HG02973 (cell line): Measurements from ENCODE around the gene TTC7B.

Experiments used
- ATAC-seq: cut with Tn5 transposase; IDR thresholded peaks from one replicate; pipeline ENCODE4 v1.9.1; 2021; ENCODE audit warnings: moderate library complexity; ENCODE audit not compliant: unreplicated experiment

Gene TTC7B

GRCh38 chr14:90518069-90518940 lies 297.9 kb downstream of the TTC7B start:
- no peak for ATAC-seq

GRCh38 chr14:90517076-90517841 lies 299.0 kb downstream of the TTC7B start:
- ATAC-seq: no peak

- ATAC-seq: no peak
Measured at GRCh38 chr14:90514566-90514965, 301.7 kb downstream of the TTC7B start.

DNA sequence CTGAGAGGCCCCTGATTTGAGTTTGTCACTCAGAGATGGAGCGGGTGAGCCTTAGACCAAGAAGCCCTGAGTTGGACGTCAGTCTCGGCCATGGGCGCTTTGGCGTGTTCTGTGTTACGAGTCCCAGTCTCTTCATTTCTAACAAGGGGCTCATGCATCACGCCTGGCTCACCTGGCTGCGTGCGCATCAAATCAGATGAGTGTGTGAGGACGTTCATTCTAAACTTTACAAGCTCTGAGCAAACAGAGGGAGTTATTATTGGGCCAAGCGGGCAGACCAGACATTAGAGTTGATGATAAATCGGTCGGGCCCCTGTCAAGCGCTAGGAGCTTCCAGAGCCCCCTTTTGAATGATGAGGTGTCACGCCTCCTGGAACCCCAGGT lies 302.2 kb downstream of the TTC7B start:
- no peak for ATAC-seq

GRCh38 chr14:90513161-90514014 lies 302.8 kb downstream of the TTC7B start:
- no peak for ATAC-seq

DNA sequence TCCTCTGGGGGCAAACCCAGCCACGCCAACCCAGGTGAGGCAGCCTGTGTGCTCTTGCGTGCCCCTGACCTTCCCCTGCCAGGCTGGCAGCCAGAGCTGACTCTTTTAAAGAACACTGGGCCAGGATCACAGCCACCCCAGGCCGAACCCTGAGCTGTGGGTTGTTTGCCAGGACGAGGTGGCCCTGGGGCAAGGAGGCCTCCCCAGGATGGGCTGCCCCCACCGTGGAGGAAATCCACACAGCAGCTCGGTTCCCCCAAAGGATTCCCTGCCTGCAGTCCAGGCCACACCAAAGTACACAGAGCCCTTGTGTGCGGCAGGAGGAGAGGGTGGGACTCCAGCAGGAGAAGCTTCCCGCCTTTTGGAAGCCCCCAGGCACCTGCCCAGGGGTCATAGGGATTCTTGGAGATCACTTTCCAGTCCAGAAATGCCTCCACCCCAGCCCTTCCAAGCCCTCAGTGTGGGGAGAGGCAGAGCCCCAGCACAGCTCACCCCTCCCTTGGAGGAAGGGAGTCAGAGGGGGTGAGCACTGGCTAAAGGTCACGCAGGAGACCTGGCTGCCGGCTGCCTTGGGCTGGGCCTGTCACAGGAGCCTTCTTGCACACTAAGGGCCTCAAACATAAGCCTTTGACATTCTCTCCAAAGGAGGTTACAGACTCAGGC lies 303.8 kb downstream of the TTC7B start:
- no peak for ATAC-seq

- no peak for ATAC-seq
Measured at GRCh38 chr14:90511795-90512328, 304.4 kb downstream of the TTC7B start.

- ATAC-seq: no peak
Measured at GRCh38 chr14:90511252-90511651, 305.0 kb downstream of the TTC7B start.

- no peak for ATAC-seq
Measured at GRCh38 chr14:90510159-90510558, 306.1 kb downstream of the TTC7B start.

- no peak for ATAC-seq
Measured at GRCh38 chr14:90509403-90509802, 306.8 kb downstream of the TTC7B start.

DNA sequence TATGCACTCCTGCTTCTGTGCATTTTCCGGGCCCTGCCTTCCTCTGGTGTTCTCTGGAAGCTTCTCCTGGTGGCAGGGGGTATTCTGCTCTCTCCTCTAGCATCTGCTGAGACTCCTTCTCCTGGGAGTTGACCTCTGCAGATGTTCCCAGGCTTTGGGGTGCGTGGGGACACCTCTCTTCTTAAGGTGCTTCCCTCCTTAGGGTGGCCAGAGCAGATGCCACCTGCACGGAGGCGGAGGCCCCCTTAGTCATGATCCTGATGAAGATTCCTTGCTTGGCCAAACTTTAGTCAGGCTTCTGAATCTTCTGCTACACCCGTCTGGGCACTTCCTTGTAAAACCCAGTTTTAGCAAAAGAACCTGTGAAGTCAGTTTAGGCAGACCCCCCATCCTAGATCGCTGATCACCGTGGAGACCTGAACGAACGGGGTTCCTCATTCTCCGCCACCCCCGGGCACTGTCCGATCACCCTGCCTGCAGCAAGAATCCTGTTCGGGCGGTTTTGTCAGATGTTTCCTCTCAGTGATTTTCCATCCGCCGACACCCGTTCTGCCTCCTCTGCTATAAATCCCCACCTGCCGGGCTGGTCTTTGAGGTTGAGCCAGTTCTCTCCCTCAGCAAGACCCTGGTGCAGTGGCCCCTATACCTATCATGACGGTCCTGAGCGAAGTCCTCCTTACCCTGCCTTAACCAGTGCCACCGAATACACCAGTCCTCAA lies 307.5 kb downstream of the TTC7B start:
- no peak for ATAC-seq

DNA sequence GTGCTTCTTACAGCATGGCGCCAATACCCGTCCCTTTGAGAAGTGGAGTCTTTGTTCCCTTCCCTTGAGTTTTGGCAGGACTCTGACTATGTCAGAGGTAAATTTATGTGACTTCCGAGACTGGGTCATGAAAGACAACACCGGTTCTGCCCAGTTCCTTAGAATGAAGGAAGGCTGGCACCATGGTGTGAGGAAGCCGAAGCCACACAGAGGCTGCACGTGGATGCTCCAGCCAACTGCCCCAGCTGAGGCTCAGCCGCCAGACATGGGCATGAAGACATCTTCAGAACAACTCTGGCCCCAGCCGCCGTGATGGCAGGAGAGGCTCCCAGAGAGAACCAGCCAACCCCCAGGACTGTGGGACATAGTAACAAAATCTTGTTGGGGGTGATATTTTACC lies 308.2 kb downstream of the TTC7B start:
- ATAC-seq: no peak

- ATAC-seq: no peak
Measured at GRCh38 chr14:90507428-90507827, 308.8 kb downstream of the TTC7B start.

- ATAC-seq: no peak
Measured at GRCh38 chr14:90506748-90507147, 309.5 kb downstream of the TTC7B start.

- no peak for ATAC-seq
Measured at GRCh38 chr14:90505531-90505930, 310.7 kb downstream of the TTC7B start.

GRCh38 chr14:90504643-90505042 lies 311.6 kb downstream of the TTC7B start:
- no peak for ATAC-seq

- ATAC-seq: no peak
Measured at GRCh38 chr14:90503582-90503981, 312.6 kb downstream of the TTC7B start.

- ATAC-seq: no peak
Measured at GRCh38 chr14:90502760-90503159, 313.5 kb downstream of the TTC7B start.

DNA sequence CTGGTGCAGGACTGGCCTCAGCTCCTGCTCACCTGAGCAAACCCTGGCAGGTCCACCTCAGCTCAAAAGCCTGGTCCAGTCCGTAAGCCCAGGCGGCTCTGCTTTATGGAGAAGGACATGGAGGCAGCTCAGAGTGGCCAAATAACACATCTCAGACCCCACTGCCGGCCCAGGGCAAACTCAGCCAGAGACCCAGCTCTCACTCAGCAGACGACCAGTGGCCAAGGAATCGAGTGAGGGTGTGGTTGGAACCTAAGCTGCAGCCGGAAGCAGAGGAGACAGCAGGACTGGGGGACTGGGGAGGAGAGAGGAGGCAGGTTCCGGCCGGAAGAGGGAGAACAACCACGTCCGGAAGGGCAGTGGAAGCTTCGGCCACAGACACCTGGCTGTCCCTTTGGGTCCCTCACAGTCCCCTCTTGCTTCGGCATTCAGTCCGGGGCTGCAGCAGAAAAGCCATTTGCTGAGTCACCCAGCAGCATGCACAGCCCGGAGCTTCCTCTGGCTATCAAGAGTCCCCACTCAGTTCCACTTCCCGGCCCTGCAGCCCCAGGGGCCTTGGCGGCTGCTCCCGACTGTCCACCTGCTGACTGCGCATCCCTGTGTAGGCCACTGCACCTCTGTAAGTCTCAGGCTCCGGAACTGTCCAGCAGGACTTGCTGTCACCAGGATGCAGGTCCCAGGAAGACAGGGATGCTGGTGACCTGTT lies 315.4 kb downstream of the TTC7B start:
- ATAC-seq: no peak
